ENCODE data around the gene PDE6B.
"Not testable (repeated sequence)": the region's sequence is repeated elsewhere in the genome, so short reads cannot be mapped to it uniquely, and the experiment has no call there.

Gene PDE6B

DNA sequence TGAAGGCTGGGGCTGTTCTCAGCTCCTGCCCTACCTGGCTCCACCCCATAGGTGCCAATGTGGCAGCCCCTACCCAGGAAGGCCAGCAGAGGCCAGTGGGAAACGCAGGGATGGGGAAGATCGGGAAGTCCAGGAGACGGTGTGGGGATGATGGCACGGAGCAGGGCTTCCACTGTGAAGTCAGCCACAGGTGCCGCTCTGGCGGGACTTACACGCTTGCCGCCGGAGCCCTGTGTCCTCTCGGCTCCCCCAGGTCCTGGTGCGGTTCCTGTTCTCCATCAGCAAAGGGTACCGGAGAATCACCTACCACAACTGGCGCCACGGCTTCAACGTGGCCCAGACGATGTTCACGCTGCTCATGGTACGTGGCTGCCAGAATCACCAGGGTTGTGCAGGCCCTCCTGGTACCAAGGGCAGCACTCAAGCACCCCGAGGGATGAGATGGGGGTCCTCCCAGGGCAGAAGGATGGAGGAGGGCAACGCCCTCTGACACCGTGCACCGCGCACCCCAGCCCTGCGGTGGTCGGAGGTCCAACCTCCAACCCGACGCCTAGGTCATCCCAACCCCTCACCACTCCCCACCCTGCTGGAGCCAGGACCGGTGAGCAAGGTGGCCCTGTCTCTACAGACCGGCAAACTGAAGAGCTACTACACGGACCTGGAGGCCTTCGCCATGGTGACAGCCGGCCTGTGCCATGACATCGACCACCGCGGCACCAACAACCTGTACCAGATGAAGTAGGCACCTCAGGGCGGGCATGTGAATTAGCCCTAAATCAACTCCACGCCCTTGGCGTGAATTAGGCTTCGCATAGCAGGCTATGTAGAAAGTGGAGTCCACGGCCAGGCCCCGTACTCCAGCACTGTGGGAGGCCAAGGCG lies 36.7 kb downstream of the PDE6B start:
- no peaks in the 10 kb centered on the region for H3K9me3 ChIP-seq (ENCODE audit: control insufficient read depth, insufficient read depth, low read length)
- H3K4me3 ChIP-seq (ENCODE audit: low read depth, low read length) = no peak overlapping the region
- H3K9ac ChIP-seq (ENCODE audit: low read depth, low read length) = no peak overlapping the region
- H3K27me3 ChIP-seq (ENCODE audit: control insufficient read depth, insufficient read depth, low read length) = no peaks in the 10 kb centered on the region
- H3K36me3 ChIP-seq (ENCODE audit: control insufficient read depth, insufficient read depth, low read length) = no peaks in the 10 kb centered on the region
- 0 out of 2 replicates have a peak, but pooled peaks cover 3% of the 10 kb centered on the region for H3K4me1 ChIP-seq (ENCODE audit: control insufficient read depth, insufficient read depth, low read length)
- H3K27ac ChIP-seq (ENCODE audit: low read depth, low read length) = no peak overlapping the region

DNA sequence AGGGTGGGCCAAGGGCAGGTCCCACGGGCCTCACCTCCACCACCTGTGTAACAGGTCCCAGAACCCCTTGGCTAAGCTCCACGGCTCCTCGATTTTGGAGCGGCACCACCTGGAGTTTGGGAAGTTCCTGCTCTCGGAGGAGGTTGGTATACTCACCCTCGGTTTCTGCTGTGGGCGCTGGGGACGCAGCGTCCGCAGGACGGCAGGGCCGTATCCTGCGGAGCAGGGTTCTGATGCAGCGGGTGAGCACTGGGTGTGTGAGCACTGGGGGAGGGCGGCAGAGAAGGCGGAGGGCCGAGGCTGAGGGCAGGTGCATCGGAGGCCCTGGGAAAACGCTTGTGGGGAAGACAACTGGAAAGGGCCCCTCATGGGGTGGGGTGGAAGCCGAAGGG lies 37.7 kb downstream of the PDE6B start:
- Histone ChIP-seq H3K9me3 (ENCODE audit: control insufficient read depth, insufficient read depth, low read length) (no peaks in the 10 kb centered on the region), H3K36me3 (ENCODE audit: control insufficient read depth, insufficient read depth, low read length) (no peaks in the 10 kb centered on the region), H3K27ac (ENCODE audit: low read depth, low read length) (no peak overlapping the region), H3K4me3 (ENCODE audit: low read depth, low read length) (peak overlapping the region; percentile 69), H3K27me3 (ENCODE audit: control insufficient read depth, insufficient read depth, low read length) (no peaks in the 10 kb centered on the region), H3K4me1 (ENCODE audit: control insufficient read depth, insufficient read depth, low read length) (0 out of 2 replicates have a peak, but pooled peaks cover 3% of the 10 kb centered on the region), H3K9ac (ENCODE audit: low read depth, low read length) (peak overlapping the region; percentile 62; the same call in 1 of the 2 replicates)

DNA sequence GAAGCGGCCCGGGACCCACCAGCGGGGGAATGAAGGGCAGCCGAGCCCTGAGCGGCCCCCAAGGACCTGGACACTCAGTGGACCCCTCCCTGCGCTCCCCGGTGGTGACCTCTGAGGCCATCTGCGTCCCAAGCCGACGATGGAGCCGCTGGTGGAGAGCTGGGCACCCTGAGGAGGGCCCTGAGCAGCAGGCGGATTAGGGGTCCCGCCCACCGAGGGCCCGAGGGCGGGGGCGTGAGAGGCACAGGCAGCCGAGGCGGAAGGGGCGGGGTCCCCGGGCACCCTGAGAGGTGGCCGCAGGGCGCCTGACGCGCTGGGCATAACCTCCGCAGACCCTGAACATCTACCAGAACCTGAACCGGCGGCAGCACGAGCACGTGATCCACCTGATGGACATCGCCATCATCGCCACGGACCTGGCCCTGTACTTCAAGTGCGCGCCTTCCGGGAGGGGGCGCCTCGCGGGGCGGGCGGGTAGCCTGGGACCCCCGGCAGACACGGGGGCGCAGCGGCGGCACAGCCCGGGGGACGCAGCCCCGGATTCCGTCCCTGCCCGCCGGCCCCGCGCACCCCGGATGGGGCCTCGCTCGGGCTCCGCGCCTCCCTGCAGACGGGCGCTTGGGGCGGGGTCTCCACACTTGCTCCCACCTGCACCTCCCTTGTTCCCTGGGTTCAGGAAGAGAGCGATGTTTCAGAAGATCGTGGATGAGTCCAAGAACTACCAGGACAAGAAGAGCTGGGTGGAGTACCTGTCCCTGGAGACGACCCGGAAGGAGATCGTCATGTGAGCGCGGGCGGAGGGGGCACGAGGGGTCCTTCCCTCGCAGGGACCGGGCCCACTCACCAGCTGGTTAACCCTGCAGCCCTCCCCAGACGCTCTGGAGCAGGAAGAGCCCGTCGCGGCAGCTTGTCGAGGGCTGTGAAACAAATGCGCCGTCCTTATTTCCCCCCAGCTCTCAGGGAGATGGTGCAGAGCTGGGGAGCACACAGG lies 38.4 kb downstream of the PDE6B start:
- 0 out of 2 replicates have a peak, but pooled peaks cover 3% of the 10 kb centered on the region for H3K4me1 ChIP-seq (ENCODE audit: control insufficient read depth, insufficient read depth, low read length)
- H3K27ac ChIP-seq (ENCODE audit: low read depth, low read length) = peak overlapping the region; percentile 47
- no peaks in the 10 kb centered on the region for H3K36me3 ChIP-seq (ENCODE audit: control insufficient read depth, insufficient read depth, low read length)
- H3K27me3 ChIP-seq (ENCODE audit: control insufficient read depth, insufficient read depth, low read length) = no peaks in the 10 kb centered on the region
- peak overlapping the region; percentile 69 for H3K4me3 ChIP-seq (ENCODE audit: low read depth, low read length)
- H3K9ac ChIP-seq (ENCODE audit: low read depth, low read length) = peak overlapping the region; percentile 62
- H3K9me3 ChIP-seq (ENCODE audit: control insufficient read depth, insufficient read depth, low read length) = no peaks in the 10 kb centered on the region

DNA sequence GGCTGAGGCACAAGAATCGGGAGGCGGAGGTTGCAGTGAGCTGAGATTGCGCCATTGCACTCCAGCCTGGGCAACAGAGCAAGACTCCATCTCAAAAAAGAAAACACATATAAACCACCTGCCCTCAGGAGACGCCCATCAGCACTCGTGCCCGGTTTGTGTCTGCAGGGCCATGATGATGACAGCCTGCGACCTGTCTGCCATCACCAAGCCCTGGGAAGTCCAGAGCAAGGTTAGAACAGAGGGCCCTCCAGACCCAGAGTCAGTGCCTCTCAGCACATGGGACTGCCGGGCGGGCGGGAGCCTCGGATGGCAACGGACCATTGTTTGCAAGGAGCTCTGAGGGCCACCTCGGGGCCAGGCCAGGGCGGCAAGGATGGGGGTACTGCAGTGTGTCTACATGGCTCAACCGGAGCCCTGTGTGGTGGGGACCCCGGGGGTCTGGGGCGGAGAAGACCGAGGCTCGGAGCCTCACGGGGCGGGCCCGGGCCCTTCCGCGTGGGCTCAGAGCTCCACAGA lies 39.4 kb downstream of the PDE6B start:
- Histone ChIP-seq H3K9ac (ENCODE audit: low read depth, low read length) (no peak overlapping the region), H3K4me3 (ENCODE audit: low read depth, low read length) (no peak overlapping the region), H3K36me3 (ENCODE audit: control insufficient read depth, insufficient read depth, low read length) (no peaks in the 10 kb centered on the region), H3K9me3 (ENCODE audit: control insufficient read depth, insufficient read depth, low read length) (no peaks in the 10 kb centered on the region), H3K27me3 (ENCODE audit: control insufficient read depth, insufficient read depth, low read length) (no peaks in the 10 kb centered on the region), H3K4me1 (ENCODE audit: control insufficient read depth, insufficient read depth, low read length) (0 out of 2 replicates have a peak, but pooled peaks cover 3% of the 10 kb centered on the region), H3K27ac (ENCODE audit: low read depth, low read length) (no peak overlapping the region)

- Histone ChIP-seq H3K4me1 (ENCODE audit: control insufficient read depth, insufficient read depth, low read length) (0 out of 2 replicates have a peak, but pooled peaks cover 3% of the 10 kb centered on the region), H3K27me3 (ENCODE audit: control insufficient read depth, insufficient read depth, low read length) (no peaks in the 10 kb centered on the region), H3K27ac (ENCODE audit: low read depth, low read length) (no peak overlapping the region), H3K9me3 (ENCODE audit: control insufficient read depth, insufficient read depth, low read length) (no peaks in the 10 kb centered on the region), H3K4me3 (ENCODE audit: low read depth, low read length) (no peak overlapping the region), H3K9ac (ENCODE audit: low read depth, low read length) (no peak overlapping the region), H3K36me3 (ENCODE audit: control insufficient read depth, insufficient read depth, low read length) (no peaks in the 10 kb centered on the region)
Observed at GRCh38 chr4:665381-665750, 40.0 kb downstream of the PDE6B start.

- no peak overlapping the region for H3K9ac ChIP-seq (ENCODE audit: low read depth, low read length)
- H3K4me3 ChIP-seq (ENCODE audit: low read depth, low read length) = no peak overlapping the region
- no peak overlapping the region for H3K27ac ChIP-seq (ENCODE audit: low read depth, low read length)
- H3K9me3 ChIP-seq (ENCODE audit: control insufficient read depth, insufficient read depth, low read length) = no peaks in the 10 kb centered on the region
- 0 out of 2 replicates have a peak, but pooled peaks cover 3% of the 10 kb centered on the region for H3K4me1 ChIP-seq (ENCODE audit: control insufficient read depth, insufficient read depth, low read length)
- no peaks in the 10 kb centered on the region for H3K27me3 ChIP-seq (ENCODE audit: control insufficient read depth, insufficient read depth, low read length)
- H3K36me3 ChIP-seq (ENCODE audit: control insufficient read depth, insufficient read depth, low read length) = no peaks in the 10 kb centered on the region
Observed at GRCh38 chr4:665751-666435, 40.5 kb downstream of the PDE6B start.

DNA sequence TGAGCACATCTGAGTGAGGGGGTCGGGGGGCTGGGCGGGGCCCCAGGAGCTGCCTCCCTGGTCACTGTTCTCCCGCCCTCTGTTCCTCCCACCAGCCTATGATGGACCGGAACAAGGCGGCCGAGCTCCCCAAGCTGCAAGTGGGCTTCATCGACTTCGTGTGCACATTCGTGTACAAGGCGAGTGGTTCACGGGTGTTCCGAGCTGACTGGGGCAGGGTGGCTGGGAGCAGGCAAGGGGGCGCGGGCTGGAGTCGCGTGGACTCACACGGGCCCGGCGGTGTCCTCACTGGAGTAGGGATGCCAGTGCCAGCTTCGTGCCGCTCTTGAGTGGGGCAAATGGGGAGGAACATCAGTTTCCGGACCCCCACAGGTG lies 41.0 kb downstream of the PDE6B start:
- Histone ChIP-seq H3K4me1 (ENCODE audit: control insufficient read depth, insufficient read depth, low read length) (0 out of 2 replicates have a peak, but pooled peaks cover 3% of the 10 kb centered on the region), H3K4me3 (ENCODE audit: low read depth, low read length) (no peak overlapping the region), H3K9ac (ENCODE audit: low read depth, low read length) (no peak overlapping the region), H3K9me3 (ENCODE audit: control insufficient read depth, insufficient read depth, low read length) (no peaks in the 10 kb centered on the region), H3K36me3 (ENCODE audit: control insufficient read depth, insufficient read depth, low read length) (peaks cover 2% of the 10 kb centered on the region), H3K27me3 (ENCODE audit: control insufficient read depth, insufficient read depth, low read length) (no peaks in the 10 kb centered on the region), H3K27ac (ENCODE audit: low read depth, low read length) (no peak overlapping the region)

GRCh38 chr4:666822-667544 lies 41.6 kb downstream of the PDE6B start:
- Histone ChIP-seq H3K27ac (ENCODE audit: low read depth, low read length) (no peak overlapping the region), H3K4me1 (ENCODE audit: control insufficient read depth, insufficient read depth, low read length) (0 out of 2 replicates have a peak, but pooled peaks cover 3% of the 10 kb centered on the region), H3K4me3 (ENCODE audit: low read depth, low read length) (no peak overlapping the region), H3K9ac (ENCODE audit: low read depth, low read length) (no peak overlapping the region), H3K36me3 (ENCODE audit: control insufficient read depth, insufficient read depth, low read length) (peaks cover 7% of the 10 kb centered on the region), H3K9me3 (ENCODE audit: control insufficient read depth, insufficient read depth, low read length) (no peaks in the 10 kb centered on the region), H3K27me3 (ENCODE audit: control insufficient read depth, insufficient read depth, low read length) (no peaks in the 10 kb centered on the region)

- H3K27ac ChIP-seq (ENCODE audit: low read depth, low read length) = no peak overlapping the region
Observed at GRCh38 chr4:667545-667925, 42.2 kb downstream of the PDE6B start.

DNA sequence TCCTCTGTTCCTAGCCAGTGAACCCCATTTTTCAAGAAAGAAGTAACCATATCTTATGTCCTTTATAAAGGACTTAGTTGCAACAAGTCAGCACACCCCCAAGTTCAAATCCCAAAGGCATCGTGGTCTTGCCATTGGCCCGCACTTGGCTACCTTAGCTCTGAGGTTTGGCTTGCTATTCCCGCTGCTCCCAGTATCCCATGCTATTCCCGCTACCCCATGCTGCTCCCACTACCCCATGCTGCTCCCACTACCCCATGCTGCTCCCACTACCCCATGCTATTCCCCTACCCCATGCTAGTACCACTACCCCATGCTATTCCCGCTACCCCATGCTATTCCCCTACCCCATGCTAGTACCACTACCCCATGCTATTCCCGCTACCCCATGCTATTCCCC lies 42.8 kb downstream of the PDE6B start:
- peaks cover 19% of the 10 kb centered on the region for H3K36me3 ChIP-seq (ENCODE audit: control insufficient read depth, insufficient read depth, low read length)
- not testable (repeated sequence) for H3K4me1 ChIP-seq (ENCODE audit: control insufficient read depth, insufficient read depth, low read length); H3K9me3 ChIP-seq (ENCODE audit: control insufficient read depth, insufficient read depth, low read length); H3K4me3 ChIP-seq (ENCODE audit: low read depth, low read length); H3K27ac ChIP-seq (ENCODE audit: low read depth, low read length); H3K9ac ChIP-seq (ENCODE audit: low read depth, low read length); H3K27me3 ChIP-seq (ENCODE audit: control insufficient read depth, insufficient read depth, low read length)

More at GRCh38 chr4:667545-667925, 42.2 kb downstream of the PDE6B start:
- Histone ChIP-seq H3K27me3 (ENCODE audit: control insufficient read depth, insufficient read depth, low read length) (no peaks in the 10 kb centered on the region), H3K4me1 (ENCODE audit: control insufficient read depth, insufficient read depth, low read length) (0 out of 2 replicates have a peak, but pooled peaks cover 3% of the 10 kb centered on the region), H3K9ac (ENCODE audit: low read depth, low read length) (no peak overlapping the region), H3K4me3 (ENCODE audit: low read depth, low read length) (no peak overlapping the region), H3K9me3 (ENCODE audit: control insufficient read depth, insufficient read depth, low read length) (no peaks in the 10 kb centered on the region), H3K36me3 (ENCODE audit: control insufficient read depth, insufficient read depth, low read length) (peaks cover 13% of the 10 kb centered on the region)
